Gastrocnemius medialis (tissue), 4 donors: Measurements from ENCODE around the gene MRTFA.

Source experiments
- CTCF ChIP-seq, 5 experiments: fragments of 450-650 bp in 3 of 5; fragments of 200-600 bp in 2 of 5; sonication (generic) in 2 of 5; IDR thresholded peaks in 4 of 5; conservative IDR thresholded peaks in 1 of 5; 1 replicate in 4 of 5; 2 replicates in 1 of 5; pipeline ENCODE4 v1.5.1; 2016 to 2019; ENCODE audit warnings: antibody characterized with exemption in 5 of 5, mild to moderate bottlenecking in 3 of 5, moderate library complexity in 3 of 5
- POLR2A ChIP-seq, 2 donors: fragments of 450-650 bp; IDR thresholded peaks; one replicate each; pipeline ENCODE4 v1.6.1; 2017; ENCODE audit warnings: antibody characterized with exemption in 2 of 2, mild to moderate bottlenecking in 2 of 2, moderate library complexity in 2 of 2

- no peak for TF ChIP-seq CTCF (IDR thresholded peaks at IDR 0.05 in 4 of 5, conservative IDR thresholded peaks at IDR 0.05 in 1 of 5)
- TF ChIP-seq POLR2A (IDR thresholded peaks at IDR 0.05): no peak
These were observed 41.6 kb downstream of the MRTFA start for GRCh38 chr22:40594924-40595323.
